Measurements from ENCODE around the gene BAIAP3.
"Not testable (repeated sequence)": the region's sequence is repeated elsewhere in the genome, so short reads cannot be mapped to it uniquely, and the experiment has no call there.

BAIAP3 gene

DNA sequence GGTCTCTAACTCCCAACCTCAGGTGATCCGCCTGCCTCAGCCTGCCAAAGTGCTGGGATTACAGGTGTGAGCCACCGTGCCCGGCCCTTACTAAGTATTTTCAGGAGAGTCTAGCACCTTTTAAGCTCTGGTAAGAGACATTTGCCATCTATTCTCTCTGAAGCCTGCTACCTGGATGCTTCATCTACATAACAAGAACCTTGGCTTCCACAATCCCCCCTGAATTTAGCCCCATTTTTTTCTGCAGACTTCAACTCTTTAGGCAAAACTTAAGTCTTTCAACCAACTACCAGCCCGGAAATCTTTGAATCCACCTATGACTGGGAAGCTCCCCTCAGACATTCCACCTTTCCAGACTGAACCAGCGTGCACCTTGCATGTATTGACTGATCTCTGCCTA lies 38.0 kb upstream of the BAIAP3 start:
- H3K4me1 ChIP-seq (ENCODE audit: low read depth, poor library complexity, severe bottlenecking): peaks cover 21% of the 10 kb centered on the region
- no peak overlapping the region for H3K27ac ChIP-seq
- H3K36me3 ChIP-seq (ENCODE audit: insufficient read depth): no peaks in the 10 kb centered on the region
- no peak overlapping the region for H3K4me2 ChIP-seq
- H3K79me2 ChIP-seq (ENCODE audit: insufficient read depth, low read depth): no peaks in the 10 kb centered on the region
- H3K9ac ChIP-seq: no peak overlapping the region
- no peak overlapping the region for H2AFZ ChIP-seq (ENCODE audit: low read depth)
- no peak for TF ChIP-seq CTCF (conservative IDR thresholded peaks at IDR 0.05; ENCODE audit: low read depth, low read length)
- no peak overlapping the region for H3K4me3 ChIP-seq (IDR thresholded peaks at IDR 0.05; ENCODE audit: insufficient read depth, low read depth, low read length)
- H3K27me3 ChIP-seq (ENCODE audit: insufficient read depth, low read depth): peaks cover 94% of the 10 kb centered on the region
- no peaks in the 10 kb centered on the region for H4K20me1 ChIP-seq (ENCODE audit: insufficient read depth)

DNA sequence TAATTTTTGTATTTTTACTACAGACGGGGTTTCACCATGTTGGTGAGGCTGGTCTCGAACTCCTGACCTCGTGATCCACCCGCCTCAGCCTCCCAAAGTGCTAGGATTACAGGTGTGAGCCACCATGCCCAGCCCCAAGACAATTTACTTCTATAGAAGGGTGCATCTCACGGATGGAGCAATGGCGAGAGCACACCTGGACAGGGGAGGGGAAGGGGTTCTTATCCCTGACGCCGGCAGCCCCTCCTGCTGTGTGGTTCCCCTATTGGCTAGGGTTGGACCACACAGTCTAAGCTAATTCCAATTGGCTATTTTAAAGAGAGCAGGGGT lies 36.8 kb upstream of the BAIAP3 start:
- not testable (repeated sequence) for H3K36me3 ChIP-seq (ENCODE audit: insufficient read depth); H3K79me2 ChIP-seq (ENCODE audit: insufficient read depth, low read depth); H3K4me2 ChIP-seq; H2AFZ ChIP-seq (ENCODE audit: low read depth); H3K9ac ChIP-seq; H4K20me1 ChIP-seq (ENCODE audit: insufficient read depth); H3K4me3 ChIP-seq (IDR thresholded peaks at IDR 0.05; ENCODE audit: insufficient read depth, low read depth, low read length); H3K27ac ChIP-seq
- Histone ChIP-seq H3K27me3 (ENCODE audit: insufficient read depth, low read depth) (peaks cover 92% of the 10 kb centered on the region), H3K4me1 (ENCODE audit: low read depth, poor library complexity, severe bottlenecking) (peaks cover 10% of the 10 kb centered on the region)

DNA sequence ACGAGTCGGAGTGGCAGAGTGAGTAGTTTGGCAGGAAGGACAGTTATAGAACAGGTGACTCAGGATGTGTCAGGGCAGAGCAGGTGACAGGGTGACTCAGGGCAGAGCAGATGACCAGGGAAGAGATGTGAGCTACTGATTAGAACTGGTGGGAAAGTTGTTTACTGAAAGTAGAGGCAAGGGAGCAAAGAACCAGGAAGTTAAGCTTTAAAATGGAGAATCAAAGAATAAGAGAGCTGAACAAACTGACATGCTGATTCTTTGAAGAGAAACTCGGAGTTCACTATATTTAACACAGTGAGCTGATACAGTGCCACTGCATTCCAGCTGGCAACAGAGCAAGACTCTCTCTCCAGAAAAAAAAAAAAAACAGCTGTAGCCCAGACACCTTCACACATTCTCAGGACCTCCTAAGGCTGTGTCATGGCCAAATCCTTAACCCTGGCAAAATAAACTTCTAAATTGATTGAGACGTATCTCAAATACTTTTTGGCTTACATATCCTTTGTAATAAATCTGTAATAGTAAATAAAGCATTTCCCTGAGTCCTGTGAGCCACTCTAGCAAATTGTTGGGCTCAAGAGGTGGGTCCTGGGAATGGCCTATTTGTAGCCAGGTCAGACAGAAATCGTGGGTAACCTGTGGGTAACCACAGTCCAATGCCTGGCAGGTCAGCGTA lies 36.3 kb upstream of the BAIAP3 start:
- H2AFZ ChIP-seq (ENCODE audit: low read depth): no peak overlapping the region
- no peak overlapping the region for H3K9ac ChIP-seq

GRCh38 chr16:1298406-1298805 lies 35.0 kb upstream of the BAIAP3 start:
- H2AFZ ChIP-seq (ENCODE audit: low read depth): no peak overlapping the region
- H3K36me3 ChIP-seq (ENCODE audit: insufficient read depth): no peaks in the 10 kb centered on the region
- H4K20me1 ChIP-seq (ENCODE audit: insufficient read depth): no peaks in the 10 kb centered on the region
- no peaks in the 10 kb centered on the region for H3K79me2 ChIP-seq (ENCODE audit: insufficient read depth, low read depth)
- no peak overlapping the region for H3K27ac ChIP-seq
- no peak overlapping the region for H3K9ac ChIP-seq
- TF ChIP-seq CTCF (conservative IDR thresholded peaks at IDR 0.05; ENCODE audit: low read depth, low read length): no peak
- peaks cover 86% of the 10 kb centered on the region for H3K27me3 ChIP-seq (ENCODE audit: insufficient read depth, low read depth)
- H3K4me2 ChIP-seq: no peak overlapping the region
- H3K4me1 ChIP-seq (ENCODE audit: low read depth, poor library complexity, severe bottlenecking): peaks cover 9% of the 10 kb centered on the region
- no peak overlapping the region for H3K4me3 ChIP-seq (IDR thresholded peaks at IDR 0.05; ENCODE audit: insufficient read depth, low read depth, low read length)

More for the DNA sequence above, 36.3 kb upstream of the BAIAP3 start:
- Histone ChIP-seq H4K20me1 (ENCODE audit: insufficient read depth) (no peaks in the 10 kb centered on the region), H3K36me3 (ENCODE audit: insufficient read depth) (no peaks in the 10 kb centered on the region), H3K79me2 (ENCODE audit: insufficient read depth, low read depth) (no peaks in the 10 kb centered on the region), H3K4me1 (ENCODE audit: low read depth, poor library complexity, severe bottlenecking) (peaks cover 9% of the 10 kb centered on the region), H3K27me3 (ENCODE audit: insufficient read depth, low read depth) (peaks cover 93% of the 10 kb centered on the region), H3K4me2 (no peak overlapping the region), H3K27ac (no peak overlapping the region), H3K4me3 (IDR thresholded peaks at IDR 0.05; ENCODE audit: insufficient read depth, low read depth, low read length) (no peak overlapping the region)
- TF ChIP-seq CTCF (conservative IDR thresholded peaks at IDR 0.05; ENCODE audit: low read depth, low read length): no peak

DNA sequence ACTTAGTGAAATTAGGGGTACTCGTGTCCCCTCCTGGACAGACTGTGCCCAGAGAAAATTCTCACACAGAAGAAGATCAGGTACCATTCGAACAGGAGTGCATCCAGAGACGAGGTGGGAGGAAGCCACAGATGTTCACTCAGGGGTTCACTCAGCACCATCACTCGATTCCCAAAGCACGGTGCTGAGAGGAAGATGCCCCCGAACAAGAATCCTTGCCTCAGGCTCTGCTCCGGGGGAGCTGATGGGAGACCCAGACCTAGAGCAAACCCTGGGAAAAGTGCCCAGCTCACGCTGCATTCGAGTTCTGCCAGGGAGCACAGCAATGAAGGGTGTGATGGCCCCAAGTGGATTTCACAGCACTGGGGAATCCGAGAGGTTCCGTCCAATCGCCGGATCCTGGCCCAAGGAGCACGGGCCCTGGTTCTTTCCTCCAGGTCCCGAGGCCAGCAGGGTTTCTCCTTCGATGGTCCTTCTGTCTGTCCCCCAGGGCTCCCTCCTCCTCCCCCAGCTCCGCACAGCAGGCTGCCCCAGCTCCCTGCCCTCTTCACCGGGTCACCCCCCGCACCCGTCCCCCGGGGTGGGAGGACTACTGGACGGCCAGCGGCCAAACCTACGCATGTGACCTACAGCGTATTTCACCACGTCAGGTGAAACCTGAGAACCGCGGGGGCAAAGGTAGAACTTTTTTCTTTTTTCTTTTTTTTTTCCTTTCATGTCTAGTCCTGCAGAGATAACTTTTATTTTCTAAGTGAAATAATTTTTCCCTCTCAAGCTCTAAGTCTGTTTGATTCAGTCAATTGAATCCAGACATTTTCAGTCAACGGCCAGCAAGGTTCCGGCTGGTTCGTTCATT lies 34.2 kb upstream of the BAIAP3 start:
- Histone ChIP-seq H3K9ac (no peak overlapping the region), H3K4me2 (no peak overlapping the region), H3K27ac (no peak overlapping the region), H4K20me1 (ENCODE audit: insufficient read depth) (no peaks in the 10 kb centered on the region), H3K4me1 (ENCODE audit: low read depth, poor library complexity, severe bottlenecking) (peaks cover 12% of the 10 kb centered on the region), H3K36me3 (ENCODE audit: insufficient read depth) (no peaks in the 10 kb centered on the region), H2AFZ (ENCODE audit: low read depth) (no peak overlapping the region), H3K27me3 (ENCODE audit: insufficient read depth, low read depth) (peaks cover 78% of the 10 kb centered on the region), H3K4me3 (IDR thresholded peaks at IDR 0.05; ENCODE audit: insufficient read depth, low read depth, low read length) (no peak overlapping the region), H3K79me2 (ENCODE audit: insufficient read depth, low read depth) (no peaks in the 10 kb centered on the region)
- no peak for TF ChIP-seq CTCF (conservative IDR thresholded peaks at IDR 0.05; ENCODE audit: low read depth, low read length)

Data from KMS-11 (cell line).